PC-3 (cell line): ENCODE results near the gene CCNJL. TPM values are rescaled to one million over a fixed set of nuclear protein-coding genes. Genes with fewer than 3 reads are reported as not detected.

Experiments
- total RNA-seq: library from RNA; depleted of rRNA; stranded (reverse); fragments of >200 nt; gene quantifications from 2 replicates; pipeline ENCODE4 v1.2.3, GENCODE V29; 2014; rRNA removed

The CCNJL gene
- total RNA-seq, 1 experiment from 2014 or later, result 7.7 TPM

Other genes starting within 250 kb of the CCNJL start
- gene PWWP2A, start 193.1 kb downstream of the CCNJL start, total RNA-seq, result 14.2 and 15.3 TPM in 2 replicates
- gene FABP6, start 83.1 kb downstream of the CCNJL start, total RNA-seq, result 2.0 TPM in 1 of 2 replicates, not detected in the other
- 0.04 and 0.17 TPM in 2 replicates for gene C1QTNF2, start 58.1 kb upstream of the CCNJL start, total RNA-seq
- gene FAM200C, start 87.5 kb upstream of the CCNJL start, total RNA-seq, result 1.5 and 2.6 TPM in 2 replicates
- gene SLU7, start 106.5 kb upstream of the CCNJL start, total RNA-seq, result 20.6 and 33.3 TPM in 2 replicates
- gene PTTG1, start 109.3 kb upstream of the CCNJL start, total RNA-seq, result 198 and 245 TPM in 2 replicates